ENCODE results near the gene C16orf92. TPM values are rescaled to one million over a fixed set of nuclear protein-coding genes. Genes with fewer than 3 reads are reported as not detected.

The C16orf92 gene
- total and polyA plus RNA-seq, 2 of the 8 experiments (the other 6 are each of a cell fraction or from before 2014, with no cell fraction given), result not detected

DNA sequence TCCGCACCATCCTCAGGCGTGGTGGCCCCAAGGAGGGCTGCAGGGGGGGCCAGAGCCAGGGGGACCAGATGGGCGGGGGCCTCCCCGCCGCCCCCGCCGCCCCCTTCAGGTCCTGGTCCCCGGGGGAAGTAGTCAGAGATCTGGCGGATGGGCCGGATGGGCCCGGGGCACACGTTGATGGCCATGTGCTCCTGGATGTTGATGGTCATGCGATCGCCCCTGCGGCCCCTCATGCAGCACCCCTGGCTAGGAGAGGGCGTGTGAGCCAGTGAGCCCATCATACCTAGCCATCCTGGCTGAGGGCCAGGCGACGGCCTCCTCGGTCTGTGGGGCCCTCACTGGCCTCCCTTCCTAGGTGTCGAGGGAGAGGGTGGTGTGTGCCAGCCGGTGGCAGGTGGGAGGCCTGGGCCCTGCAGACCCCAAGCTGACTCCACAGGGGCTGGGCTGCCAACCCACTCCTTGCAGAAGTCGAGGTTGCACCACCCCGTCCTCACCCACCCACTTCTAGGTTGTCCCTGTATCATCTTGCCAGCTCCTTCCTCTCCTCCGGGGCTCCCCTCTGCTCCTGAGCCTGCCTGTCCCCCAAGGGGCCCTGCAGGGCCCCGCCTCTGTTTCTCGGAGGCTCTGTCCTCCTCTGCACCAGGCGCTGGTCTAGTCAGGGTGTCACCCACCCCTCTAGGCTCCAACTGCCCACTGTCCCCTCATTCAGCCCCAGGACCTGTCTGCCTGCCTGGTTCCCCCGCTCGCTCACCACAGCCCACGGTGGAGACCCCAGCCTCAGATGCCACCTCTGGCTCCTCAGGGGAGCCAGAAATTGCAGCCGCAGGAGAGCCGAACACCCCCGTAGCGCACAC lies 12.8 kb upstream of the C16orf92 start:
- Histone ChIP-seq H3K4me3 (ENCODE audit: extremely low read depth in 1 of 4, insufficient read depth in 2 of 4, low read depth in 3 of 4, low read length in 4 of 4) (peak overlapping the region; percentile 42 to 79 (median 48)), H3K14ac (ENCODE audit: insufficient read length) (no peak overlapping the region), H3K4ac (replicated peaks; ENCODE audit: insufficient read length, low read depth, low read length) (no peak overlapping the region), H3K27me3 (replicated peaks in 1 of 4; ENCODE audit: control insufficient read depth in 3 of 4, extremely low read depth in 1 of 4, insufficient read depth in 3 of 4, low read length in 3 of 4) (peaks cover 0 to 23% (median 13%) of the 10 kb centered on the region in 4 experiments; a peak in 5 of 7 replicates), H3K23me2 (ENCODE audit: low read depth, low read length) (peaks cover 16% of the 10 kb centered on the region), H3K18ac (ENCODE audit: extremely low read depth, low read length) (no peak overlapping the region; the same call in 1 of the 2 replicates), H3K23ac (ENCODE audit: insufficient read length) (no peak overlapping the region), H3K9me3 (ENCODE audit: insufficient read depth in 2 of 2, low read depth in 1 of 2, low read length in 1 of 2) (no peaks in the 10 kb centered on the region), H3K79me1 (ENCODE audit: low read depth, low read length) (no peaks in the 10 kb centered on the region), H3K4me2 (ENCODE audit: insufficient read depth in 1 of 2, low read depth in 2 of 2, low read length in 2 of 2) (peak overlapping the region; percentile 77 to 96), H4K20me1 (replicated peaks in 1 of 2; ENCODE audit: control insufficient read depth in 1 of 2, insufficient read depth in 2 of 2, low read length in 2 of 2) (peaks cover 1 to 6% of the 10 kb centered on the region in 2 experiments), H4K5ac (ENCODE audit: insufficient read length, low read depth, low read length) (no peak overlapping the region), H3K4me1 (replicated peaks in 1 of 4; ENCODE audit: control insufficient read depth in 3 of 4, insufficient read depth in 4 of 4, low read length in 3 of 4) (peaks cover 0 to 21% (median 13%) of the 10 kb centered on the region in 4 experiments; a peak in 6 of 7 replicates), H2BK5ac (ENCODE audit: low read depth, low read length) (0 out of 2 replicates have a peak overlapping the region, but pooled peaks have one; percentile 24), H4K8ac (ENCODE audit: extremely low read depth, insufficient read depth, low read length) (no peak overlapping the region), H2BK120ac (replicated peaks; ENCODE audit: low read depth, low read length) (no peak overlapping the region), H2BK12ac (ENCODE audit: low read depth, low read length) (0 out of 2 replicates have a peak overlapping the region, but pooled peaks have one; percentile 27), H2BK15ac (ENCODE audit: low read length) (peak overlapping the region; percentile 31; the same call in 1 of the 2 replicates), H2AFZ (ENCODE audit: low read length) (no peak overlapping the region), H3K56ac (replicated peaks; ENCODE audit: insufficient read length, low read depth, low read length) (no peak overlapping the region), H3K36me3 (ENCODE audit: control insufficient read depth in 2 of 4, insufficient read depth in 4 of 4, low read length in 3 of 4) (peaks cover 0 to 4% (median 0%) of the 10 kb centered on the region in 4 experiments; a peak in 1 of 8 replicates), H3K9ac (replicated peaks in 1 of 4; ENCODE audit: extremely low read depth in 1 of 4, low read depth in 3 of 4, low read length in 3 of 4) (no peak overlapping the region), H4K91ac (replicated peaks; ENCODE audit: insufficient read length, low read length) (no peak overlapping the region), H2BK20ac (ENCODE audit: low read length) (no peak overlapping the region), H3K27ac (ENCODE audit: low read depth, low read length) (no peak overlapping the region), H3K79me2 (ENCODE audit: control insufficient read depth in 1 of 2, insufficient read depth in 2 of 2, low read length in 2 of 2) (no peaks in the 10 kb centered on the region), H2AK5ac (ENCODE audit: low read depth, low read length) (0 out of 2 replicates have a peak overlapping the region, but pooled peaks have one; percentile 13)
- FAIRE-seq, result no peak
- TF ChIP-seq JUN (IDR thresholded peaks at IDR 0.05; ENCODE audit: low read depth, low read length) (no peak), RFX5 (IDR thresholded peaks at IDR 0.05; ENCODE audit: borderline replicate concordance, low read depth, low read length) (no peak), SUZ12 (IDR thresholded peaks at IDR 0.05; ENCODE audit: low read length) (no peak), SP1 (IDR thresholded peaks at IDR 0.05; ENCODE audit: low read depth, low read length) (no peak), BACH1 (IDR thresholded peaks at IDR 0.05; ENCODE audit: low read length) (no peak), SIX5 (IDR thresholded peaks at IDR 0.05; ENCODE audit: low read depth, low read length) (no peak), MAFK (IDR thresholded peaks at IDR 0.05; ENCODE audit: low read depth, low read length) (no peak)
- TF ChIP-seq, protein P1, sequence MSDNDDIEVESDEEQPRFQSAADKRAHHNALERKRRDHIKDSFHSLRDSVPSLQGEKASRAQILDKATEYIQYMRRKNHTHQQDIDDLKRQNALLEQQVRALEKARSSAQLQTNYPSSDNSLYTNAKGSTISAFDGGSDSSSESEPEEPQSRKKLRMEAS (IDR thresholded peaks at IDR 0.05), result peak; percentile 73
- POLR2A ChIA-PET (ENCODE audit: partially characterized antibody), result interaction anchor here (0.8 to 2.6 kb wide), 10 partner anchors 9 to 225 kb away, joined by 3 to 10 read pairs (median 3); partner anchors contain the start of genes HIRIP3, TAOK2 and TLCD3B
- WGBS, 2 experiments (ENCODE audit: extremely low coverage in 1 of 2, insufficient coverage in 1 of 2, insufficient read length in 1 of 2, insufficient replicate concordance in 2 of 2, low coverage in 1 of 2, low lambda C conversion rate in 2 of 2, missing lambda C conversion rate in 1 of 2), result 56% methylated on average over 12 of the region's 34 CpGs; no CpG with 5 or more reads in 1 of the 2 experiments
- CTCF ChIA-PET (ENCODE audit: partially characterized antibody), result interaction anchor here (0.6 to 3.1 kb wide), 5 partner anchors 10 to 145 kb away, joined by 3 to 15 read pairs (median 4); partner anchors contain the start of gene C16orf92
- DNase-seq (ENCODE audit: low read depth in 1 of 2, low spot score in 2 of 2), result no peak

All from H1 (cell line).